Measurements from ENCODE around the gene IRF2.
"Not testable (repeated sequence)": the region's sequence is repeated elsewhere in the genome, so short reads cannot be mapped to it uniquely, and the experiment has no call there.

DNA sequence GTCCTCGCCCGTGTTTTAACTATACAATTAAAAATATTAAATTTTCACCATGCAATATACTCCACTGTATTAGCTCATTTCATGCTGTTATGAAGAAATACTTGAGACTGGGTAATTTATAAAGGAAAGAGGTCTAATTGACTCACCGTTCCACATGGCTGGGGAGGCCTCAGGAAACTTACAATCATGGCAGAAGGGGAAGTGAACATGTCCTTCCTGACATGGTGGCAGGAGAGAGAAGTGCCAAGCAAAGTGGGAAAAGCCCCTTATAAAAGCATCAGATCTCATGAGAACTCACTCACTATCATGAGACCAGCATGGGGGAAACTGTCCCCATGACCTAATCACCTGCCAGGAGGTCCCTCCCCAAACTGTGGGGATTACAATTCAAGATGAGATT is 98.7 kb downstream of the IRF2 start:
- TF ChIP-seq, protein P1, sequence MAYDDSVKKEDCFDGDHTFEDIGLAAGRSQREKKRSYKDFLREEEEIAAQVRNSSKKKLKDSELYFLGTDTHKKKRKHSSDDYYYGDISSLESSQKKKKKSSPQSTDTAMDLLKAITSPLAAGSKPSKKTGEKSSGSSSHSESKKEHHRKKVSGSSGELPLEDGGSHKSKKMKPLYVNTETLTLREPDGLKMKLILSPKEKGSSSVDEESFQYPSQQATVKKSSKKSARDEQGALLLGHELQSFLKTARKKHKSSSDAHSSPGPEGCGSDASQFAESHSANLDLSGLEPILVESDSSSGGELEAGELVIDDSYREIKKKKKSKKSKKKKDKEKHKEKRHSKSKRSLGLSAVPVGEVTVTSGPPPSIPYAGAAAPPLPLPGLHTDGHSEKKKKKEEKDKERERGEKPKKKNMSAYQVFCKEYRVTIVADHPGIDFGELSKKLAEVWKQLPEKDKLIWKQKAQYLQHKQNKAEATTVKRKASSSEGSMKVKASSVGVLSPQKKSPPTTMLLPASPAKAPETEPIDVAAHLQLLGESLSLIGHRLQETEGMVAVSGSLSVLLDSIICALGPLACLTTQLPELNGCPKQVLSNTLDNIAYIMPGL (CRISPR knock-in tag; IDR thresholded peaks at IDR 0.05; ENCODE audit: borderline replicate concordance): not testable (repeated sequence)
- TF ChIP-seq CTCF (IDR thresholded peaks at IDR 0.05); POLR2A (IDR thresholded peaks at IDR 0.05; ENCODE audit: low read length): not testable (repeated sequence)
